ENCODE results near the gene TGM3.

Gene TGM3

DNA sequence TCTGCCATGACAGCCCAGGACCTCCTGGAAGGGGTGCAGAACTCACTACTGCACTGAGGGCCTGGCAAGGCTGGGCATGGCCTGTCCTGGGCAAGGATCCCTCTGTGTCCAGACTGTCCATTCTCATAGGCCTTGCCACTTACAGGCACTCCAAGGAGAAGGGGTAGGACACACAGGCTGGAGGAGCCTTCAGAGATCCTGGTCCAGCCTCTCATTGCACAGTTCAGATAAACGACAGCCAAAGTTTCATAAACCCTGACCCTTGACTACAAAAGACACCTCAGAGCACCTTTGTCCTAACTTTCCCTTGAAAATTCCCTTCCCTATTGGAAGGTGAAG lies 19.6 kb downstream of the TGM3 start:
- no peak overlapping the region for H3K4me3 ChIP-seq
- no peak for DNase-seq (ENCODE audit: low spot score)
- TF ChIP-seq, protein P1, sequence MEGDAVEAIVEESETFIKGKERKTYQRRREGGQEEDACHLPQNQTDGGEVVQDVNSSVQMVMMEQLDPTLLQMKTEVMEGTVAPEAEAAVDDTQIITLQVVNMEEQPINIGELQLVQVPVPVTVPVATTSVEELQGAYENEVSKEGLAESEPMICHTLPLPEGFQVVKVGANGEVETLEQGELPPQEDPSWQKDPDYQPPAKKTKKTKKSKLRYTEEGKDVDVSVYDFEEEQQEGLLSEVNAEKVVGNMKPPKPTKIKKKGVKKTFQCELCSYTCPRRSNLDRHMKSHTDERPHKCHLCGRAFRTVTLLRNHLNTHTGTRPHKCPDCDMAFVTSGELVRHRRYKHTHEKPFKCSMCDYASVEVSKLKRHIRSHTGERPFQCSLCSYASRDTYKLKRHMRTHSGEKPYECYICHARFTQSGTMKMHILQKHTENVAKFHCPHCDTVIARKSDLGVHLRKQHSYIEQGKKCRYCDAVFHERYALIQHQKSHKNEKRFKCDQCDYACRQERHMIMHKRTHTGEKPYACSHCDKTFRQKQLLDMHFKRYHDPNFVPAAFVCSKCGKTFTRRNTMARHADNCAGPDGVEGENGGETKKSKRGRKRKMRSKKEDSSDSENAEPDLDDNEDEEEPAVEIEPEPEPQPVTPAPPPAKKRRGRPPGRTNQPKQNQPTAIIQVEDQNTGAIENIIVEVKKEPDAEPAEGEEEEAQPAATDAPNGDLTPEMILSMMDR (IDR thresholded peaks at IDR 0.05) = no peak
- H3K27ac ChIP-seq = no peak overlapping the region

DNA sequence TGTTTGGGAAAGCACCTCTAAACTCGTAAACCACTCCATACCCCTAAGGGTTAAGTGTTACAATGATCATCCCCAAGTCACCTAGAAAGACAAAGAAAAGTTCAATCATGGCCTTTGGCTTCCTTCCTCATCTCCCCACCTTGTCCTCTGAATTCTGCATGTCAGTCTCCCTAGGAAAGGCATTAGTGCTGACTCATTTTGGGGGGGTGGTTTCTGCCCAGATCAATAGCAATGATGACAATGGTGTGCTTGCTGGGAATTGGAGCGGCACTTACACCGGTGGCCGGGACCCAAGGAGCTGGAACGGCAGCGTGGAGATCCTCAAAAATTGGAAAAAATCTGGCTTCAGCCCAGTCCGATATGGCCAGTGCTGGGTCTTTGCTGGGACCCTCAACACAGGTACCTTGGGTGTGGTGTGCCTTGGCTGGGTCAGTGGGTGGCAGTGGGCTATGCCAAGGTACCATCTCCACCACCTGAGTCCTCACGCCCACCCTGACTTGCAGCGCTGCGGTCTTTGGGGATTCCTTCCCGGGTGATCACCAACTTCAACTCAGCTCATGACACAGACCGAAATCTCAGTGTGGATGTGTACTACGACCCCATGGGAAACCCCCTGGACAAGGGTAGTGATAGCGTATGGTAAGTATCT lies 21.2 kb downstream of the TGM3 start:
- TF ChIP-seq, protein P1 (IDR thresholded peaks at IDR 0.05) = no peak
- Histone ChIP-seq H3K4me3 (no peak overlapping the region), H3K27ac (no peak overlapping the region)
- no peak for DNase-seq (ENCODE audit: low spot score)

DNA sequence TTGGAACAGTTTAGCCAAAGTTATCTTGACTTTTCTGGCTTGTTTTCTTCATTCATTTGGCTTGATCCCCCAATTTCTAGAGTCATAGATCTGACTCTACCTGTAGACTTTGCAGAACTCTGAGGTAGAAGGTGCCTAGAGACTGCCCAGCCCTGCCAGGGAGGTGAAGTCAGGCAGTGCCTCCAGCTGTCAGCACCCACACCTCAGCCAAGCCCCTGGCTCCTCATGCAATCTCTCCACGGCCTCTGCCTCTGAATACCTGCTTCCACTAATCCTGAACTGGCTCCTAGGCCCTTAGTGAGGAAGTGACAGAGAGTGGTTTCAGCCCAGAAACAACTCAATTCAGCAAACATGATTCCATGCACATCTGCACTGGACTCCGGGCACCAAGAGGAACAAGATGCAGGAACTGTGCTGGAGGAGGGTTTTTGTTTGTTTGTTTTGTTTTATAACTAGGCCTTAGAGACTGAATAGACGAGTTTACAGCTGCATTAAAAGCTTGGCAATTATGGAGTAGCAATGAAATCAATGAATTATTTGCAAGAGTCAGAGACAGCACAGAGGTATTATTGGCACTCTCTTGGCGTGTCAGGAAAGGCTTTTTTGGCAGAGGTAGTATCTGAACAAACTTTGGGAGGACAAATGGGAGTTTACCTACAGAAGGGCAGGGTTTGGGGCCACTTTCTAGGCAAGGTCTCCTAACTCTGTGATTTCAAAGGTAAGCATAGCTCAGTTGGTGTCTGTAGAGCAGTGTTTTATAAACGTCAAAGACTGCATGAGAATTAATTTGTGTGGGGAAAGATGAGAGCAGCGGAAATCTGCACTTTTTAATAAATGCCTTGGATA lies 25.2 kb downstream of the TGM3 start:
- no peak overlapping the region for H3K4me3 ChIP-seq
- DNase-seq (ENCODE audit: low spot score) = no peak
- H3K27ac ChIP-seq = no peak overlapping the region
- TF ChIP-seq, protein P1 (IDR thresholded peaks at IDR 0.05) = no peak

DNA sequence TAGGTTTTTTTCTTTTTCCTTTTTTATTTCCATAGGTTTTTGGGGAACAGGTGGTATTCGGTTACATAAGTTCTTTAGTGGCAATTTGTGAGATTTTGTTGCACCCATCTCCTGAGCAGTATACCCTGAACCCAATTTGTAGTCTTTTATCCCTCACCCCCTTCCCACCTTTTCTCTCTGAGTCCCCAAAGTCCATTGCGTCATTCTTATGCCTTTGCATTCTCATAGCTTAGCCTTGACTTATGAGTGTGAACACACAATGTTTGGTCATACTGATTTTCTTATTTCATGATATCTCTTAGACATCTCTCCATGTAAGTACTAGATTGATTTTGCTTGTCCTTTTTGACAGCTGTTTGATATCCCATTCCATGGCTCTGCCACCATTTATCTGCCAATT lies 27.2 kb downstream of the TGM3 start:
- DNase-seq (ENCODE audit: low spot score) = no peak
- TF ChIP-seq, protein P1 (IDR thresholded peaks at IDR 0.05) = no peak
- Histone ChIP-seq H3K27ac (no peak overlapping the region), H3K4me3 (no peak overlapping the region)

DNA sequence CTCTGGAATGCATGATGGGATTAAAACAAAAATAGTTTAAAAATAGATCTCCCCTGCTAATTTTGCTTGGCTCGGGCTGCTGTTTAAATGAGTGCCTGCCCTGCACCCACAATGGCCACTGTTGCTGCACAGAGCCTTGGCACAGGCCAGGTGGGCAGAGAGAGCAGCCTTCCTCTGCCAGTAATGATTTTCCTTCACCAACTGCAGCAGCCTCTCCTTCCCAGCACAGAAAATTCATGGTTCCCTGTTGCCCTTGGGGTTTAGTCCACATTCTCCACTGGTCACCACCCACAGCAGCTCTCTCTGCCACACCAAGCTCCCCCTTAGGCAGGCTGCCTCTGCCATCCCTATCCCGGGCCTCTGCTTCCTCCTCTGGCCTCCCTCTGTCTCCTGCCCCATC lies 30.2 kb downstream of the TGM3 start:
- no peak for DNase-seq (ENCODE audit: low spot score)
- TF ChIP-seq, protein P1 (IDR thresholded peaks at IDR 0.05) = no peak
- no peak overlapping the region for H3K27ac ChIP-seq

DNA sequence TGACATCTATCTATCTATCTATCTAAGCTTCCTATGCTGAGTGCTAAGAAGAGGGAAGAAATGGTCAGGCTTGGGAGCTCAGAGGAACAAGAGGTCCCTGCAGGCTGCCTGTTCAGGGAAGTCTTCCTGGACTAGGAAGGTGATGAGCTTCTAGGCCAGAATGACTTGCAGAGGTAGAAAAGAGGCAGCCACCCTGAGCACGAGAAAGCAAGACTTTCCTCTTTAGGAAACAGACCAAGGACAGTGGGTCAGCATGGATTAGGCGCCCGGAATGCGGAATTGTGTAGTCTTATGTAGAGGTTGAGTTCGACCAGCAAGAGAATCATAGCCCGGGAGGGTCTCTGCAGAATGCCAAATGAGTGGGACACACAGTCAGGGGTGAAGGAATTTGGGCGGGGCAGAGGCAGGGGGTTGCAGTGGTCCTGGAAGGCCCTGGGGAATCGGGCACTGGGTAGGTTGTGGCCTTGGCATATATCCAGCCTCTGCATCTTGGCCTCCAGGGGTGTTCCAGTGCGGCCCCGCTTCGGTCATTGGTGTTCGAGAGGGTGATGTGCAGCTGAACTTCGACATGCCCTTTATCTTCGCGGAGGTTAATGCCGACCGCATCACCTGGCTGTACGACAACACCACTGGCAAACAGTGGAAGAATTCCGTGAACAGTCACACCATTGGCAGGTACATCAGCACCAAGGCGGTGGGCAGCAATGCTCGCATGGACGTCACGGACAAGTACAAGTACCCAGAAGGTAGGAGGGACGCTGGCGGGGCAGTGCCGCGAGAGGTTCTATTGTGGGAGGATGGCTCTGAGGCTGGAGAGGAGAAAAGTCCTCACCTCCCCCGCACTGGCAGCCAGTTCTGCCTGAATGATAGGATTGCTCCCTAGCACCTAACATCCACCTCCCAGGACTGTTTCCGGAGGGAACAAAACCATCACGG lies 32.1 kb downstream of the TGM3 start:
- TF ChIP-seq, protein P1 (IDR thresholded peaks at IDR 0.05) = no peak
- Histone ChIP-seq H3K27ac (no peak overlapping the region), H3K4me3 (no peak overlapping the region)
- no peak for DNase-seq (ENCODE audit: low spot score)

More for the DNA sequence above, 30.2 kb downstream of the TGM3 start:
- no peak overlapping the region for H3K4me3 ChIP-seq

Data from coronary artery (tissue), 2 donors.